H9 (cell line): ENCODE results near the gene EFNA5. TPM values are rescaled to one million over a fixed set of nuclear protein-coding genes. Genes with fewer than 3 reads are reported as not detected.

Experiments
- DNase-seq: peaks from one replicate; pipeline ENCODE4 v3.0.0-alpha.2; 2017
- H2AFZ ChIP-seq: one replicate; pipeline ENCODE4 v1.6.1; 2013; ENCODE audit warnings: mild to moderate bottlenecking, low read length, control low read depth, moderate library complexity
- H2AK5ac ChIP-seq: 2 replicates; pipeline ENCODE4 v1.6.1; 2013; ENCODE audit warnings: low read length, control low read depth, mixed read lengths; ENCODE audit not compliant: insufficient read length
- H2BK120ac ChIP-seq: one replicate; pipeline ENCODE4 v1.6.1; 2013; ENCODE audit warnings: low read depth, mild to moderate bottlenecking, low read length, control low read depth, inconsistent platforms; ENCODE audit not compliant: poor library complexity, severe bottlenecking
- H2BK12ac ChIP-seq: 2 replicates; pipeline ENCODE4 v1.6.1; 2013; ENCODE audit warnings: low read length, control low read depth, mixed read lengths, low read depth; ENCODE audit not compliant: insufficient read length
- H2BK15ac ChIP-seq: 2 replicates; pipeline ENCODE4 v1.6.1; 2013; ENCODE audit warnings: low read depth, low read length, control low read depth
- H2BK20ac ChIP-seq: one replicate; pipeline ENCODE4 v1.6.1; 2013; ENCODE audit warnings: low read depth, mild to moderate bottlenecking, low read length, control low read depth, inconsistent platforms; ENCODE audit not compliant: poor library complexity, severe bottlenecking
- H2BK5ac ChIP-seq: 2 replicates; pipeline ENCODE4 v1.6.1; 2013; ENCODE audit warnings: low read length, control low read depth, mixed read lengths; ENCODE audit not compliant: insufficient read length
- H3K14ac ChIP-seq: 2 replicates; pipeline ENCODE4 v1.6.1; 2013; ENCODE audit warnings: low read length, control low read depth; ENCODE audit not compliant: insufficient read depth
- H3K18ac ChIP-seq: 2 replicates; pipeline ENCODE4 v1.6.1; 2013; ENCODE audit warnings: low read depth, mild to moderate bottlenecking, mixed read lengths, low read length, control low read depth; ENCODE audit not compliant: insufficient read length
- H3K23ac ChIP-seq: 2 replicates; pipeline ENCODE4 v1.6.1; 2013; ENCODE audit warnings: low read length, control low read depth, mixed read lengths, low read depth; ENCODE audit not compliant: insufficient read length
- H3K23me2 ChIP-seq: 2 replicates; pipeline ENCODE4 v1.6.1; 2013; ENCODE audit warnings: low read depth, mild to moderate bottlenecking, mixed read lengths, low read length, control low read depth; ENCODE audit not compliant: insufficient read length, poor library complexity, severe bottlenecking
- H3K27ac ChIP-seq: 2 replicates; pipeline ENCODE4 v1.5.1; 2013; ENCODE audit warnings: low read length, control low read depth, mixed read lengths, low read depth; ENCODE audit not compliant: insufficient read length
- H3K27me3 ChIP-seq: 2 replicates; pipeline ENCODE4 v1.6.1; 2013; ENCODE audit warnings: low read length, control low read depth, inconsistent platforms; ENCODE audit not compliant: insufficient read depth
- H3K4ac ChIP-seq: 2 replicates; pipeline ENCODE4 v1.6.1; 2013; ENCODE audit warnings: low read depth, mild to moderate bottlenecking, control low read depth, inconsistent platforms, low read length, moderate library complexity
- H3K4me1 ChIP-seq: 2 replicates; pipeline ENCODE4 v1.6.1; 2013; ENCODE audit warnings: low read length, control low read depth, inconsistent platforms; ENCODE audit not compliant: insufficient read depth
- H3K4me2 ChIP-seq: 2 replicates; pipeline ENCODE4 v1.6.1; 2013; ENCODE audit warnings: low read length, control low read depth, mixed read lengths; ENCODE audit not compliant: insufficient read length, insufficient read depth
- H3K56ac ChIP-seq: 2 replicates; pipeline ENCODE4 v1.6.1; 2013; ENCODE audit warnings: low read depth, mild to moderate bottlenecking, mixed read lengths, low read length, control low read depth; ENCODE audit not compliant: insufficient read length
- H3K79me1 ChIP-seq: 2 replicates; pipeline ENCODE4 v1.6.1; 2013; ENCODE audit warnings: low read depth, mild to moderate bottlenecking, moderate library complexity, low read length, control low read depth, inconsistent platforms; ENCODE audit not compliant: insufficient read depth, poor library complexity, severe bottlenecking
- H3K79me2 ChIP-seq: 2 replicates; pipeline ENCODE4 v1.6.1; 2013; ENCODE audit warnings: low read length, control low read depth, inconsistent platforms; ENCODE audit not compliant: insufficient read depth
- H3K9ac ChIP-seq: 2 replicates; pipeline ENCODE4 v1.6.1; 2013; ENCODE audit warnings: low read length, control low read depth, mixed read lengths; ENCODE audit not compliant: insufficient read length; ENCODE audit errors: extremely low read depth
- H3K9me3 ChIP-seq: one replicate; pipeline ENCODE4 v1.6.1; 2013; ENCODE audit warnings: low read depth, low read length, inconsistent platforms; ENCODE audit not compliant: control insufficient read depth
- H3T11ph ChIP-seq: one replicate; pipeline ENCODE4 v1.6.1; 2013; ENCODE audit warnings: mild to moderate bottlenecking, low read length, control low read depth, inconsistent platforms
- H4K20me1 ChIP-seq: one replicate; pipeline ENCODE4 v1.6.1; 2013; ENCODE audit not compliant: control insufficient read depth, insufficient read length, insufficient read depth
- H4K5ac ChIP-seq: 2 replicates; pipeline ENCODE4 v1.6.1; 2013; ENCODE audit warnings: low read depth, mild to moderate bottlenecking, mixed read lengths, low read length, control low read depth; ENCODE audit not compliant: insufficient read length
- H4K8ac ChIP-seq: replicated peaks from 2 replicates; pipeline ENCODE4 v1.6.1; 2013; ENCODE audit warnings: low read length, control low read depth, mixed read lengths, low read depth; ENCODE audit not compliant: insufficient read length
- H4K91ac ChIP-seq: 2 replicates; pipeline ENCODE4 v1.6.1; 2013; ENCODE audit warnings: low read depth, mild to moderate bottlenecking, moderate library complexity, mixed read lengths, low read length, control low read depth; ENCODE audit not compliant: insufficient read length
- H3K27ac Mint-ChIP-seq, 3 experiments: 2 replicates in 2 of 3; 3 replicates in 1 of 3; pipeline ENCODE4 v1.8.0; 2020 to 2021; ENCODE audit warnings: mixed read lengths in 3 of 3, mild to moderate bottlenecking in 1 of 3, moderate library complexity in 1 of 3
- H3K27me3 Mint-ChIP-seq: 2 replicates; pipeline ENCODE4 v1.8.0; 2021; ENCODE audit warnings: low read depth, mild to moderate bottlenecking, moderate library complexity, mixed read lengths
- H3K36me3 Mint-ChIP-seq, 3 experiments: 2 replicates in 2 of 3; 3 replicates in 1 of 3; pipeline ENCODE4 v1.8.0; 2020 to 2021; ENCODE audit warnings: low read depth in 3 of 3, mixed read lengths in 3 of 3; ENCODE audit not compliant: insufficient read depth in 1 of 3
- H3K4me1 Mint-ChIP-seq, 2 experiments: 2 replicates each; pipeline ENCODE4 v1.8.0; 2020; ENCODE audit warnings: mixed read lengths in 2 of 2
- H3K4me3 Mint-ChIP-seq, 2 experiments: 2 replicates in 1 of 2; 3 replicates in 1 of 2; pipeline ENCODE4 v1.8.0; 2020 to 2021; ENCODE audit warnings: mild to moderate bottlenecking in 2 of 2, mixed read lengths in 2 of 2, moderate library complexity in 1 of 2
- H3K9me3 Mint-ChIP-seq, 2 experiments: 2 replicates in 1 of 2; 3 replicates in 1 of 2; pipeline ENCODE4 v1.8.0; 2020; ENCODE audit warnings: mild to moderate bottlenecking in 2 of 2, mixed read lengths in 2 of 2, moderate library complexity in 1 of 2
- CTCF ChIP-seq: fragments of 200-600 bp; sonication (generic); conservative IDR thresholded peaks from 3 replicates; pipeline ENCODE4 v1.8.0; 2021; ENCODE audit warnings: antibody characterized with exemption, mild to moderate bottlenecking
- WGBS: extraction: QIAGEN DNeasy Blood & Tissue Kit; methylation state at CpG from one replicate; pipeline ENCODE4 v1.1.7; 2013; ENCODE audit warnings: missing lambda C conversion rate, low lambda C conversion rate, mixed read lengths; ENCODE audit not compliant: insufficient read length; ENCODE audit errors: extremely low coverage; 5-methylcytosine and 5-hydroxymethylcytosine counted together
- total RNA-seq: library from RNA; stranded (reverse); gene quantifications from 2 replicates; pipeline ENCODE4 v1.2.1, GENCODE V29; 2021

The EFNA5 gene
- total RNA-seq, 1 experiment from 2014 or later = 20.4 TPM

DNA sequence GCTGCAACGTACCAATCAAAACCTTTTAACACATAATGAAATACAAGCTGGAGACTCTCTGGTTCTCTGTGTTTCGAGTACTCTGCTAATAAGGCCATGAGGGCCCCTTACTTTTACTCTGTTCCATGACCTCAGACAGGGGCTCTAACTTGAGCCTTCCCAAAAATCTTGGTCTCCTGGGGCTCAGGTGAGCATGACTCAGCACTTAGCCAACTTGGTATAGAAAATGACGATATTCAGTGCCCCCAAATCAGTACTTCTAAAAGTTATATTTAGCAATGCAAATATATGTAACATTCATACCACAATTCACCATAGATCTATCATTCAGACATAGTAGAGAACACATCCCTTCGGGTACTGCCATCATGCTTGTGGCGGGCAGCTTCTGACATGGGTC, 278.9 kb downstream of the EFNA5 start:
- WGBS = no CpG with 5 or more reads among the region's 5 CpGs
- H3T11ph ChIP-seq = no peak overlapping the region
- H3K9me3 ChIP-seq = no peaks in the 10 kb centered on the region
- H3K23ac ChIP-seq = no peak overlapping the region
- 0 out of 2 replicates have a peak, but pooled peaks cover 2% of the 10 kb centered on the region for H3K4me1 ChIP-seq
- H3K4ac ChIP-seq = no peak overlapping the region
- no peak overlapping the region for H3K18ac ChIP-seq
- H3K27ac ChIP-seq = no peak overlapping the region
- H4K8ac ChIP-seq = no peak overlapping the region
- H2BK5ac ChIP-seq = no peak overlapping the region
- Mint-ChIP-seq H3K9me3 (no peaks in the 10 kb centered on the region), H3K27ac (no peak overlapping the region), H3K4me3 (no peak overlapping the region), H3K36me3 (peaks cover 0 to 4% (median 0%) of the 10 kb centered on the region in 3 experiments; a peak in 1 of 7 replicates), H3K4me1 (peaks cover 62 to 67% of the 10 kb centered on the region in 2 experiments), H3K27me3 (no peaks in the 10 kb centered on the region; the same call in 1 of the 2 replicates)
- no peak overlapping the region for H2BK15ac ChIP-seq
- H4K91ac ChIP-seq = no peak overlapping the region
- DNase-seq = no peak
- no peak overlapping the region for H3K4me2 ChIP-seq
- no peak overlapping the region for H3K14ac ChIP-seq
- no peak overlapping the region for H2AK5ac ChIP-seq
- H3K9ac ChIP-seq = no peak overlapping the region
- H2BK120ac ChIP-seq = no peak overlapping the region
- no peaks in the 10 kb centered on the region for H3K79me1 ChIP-seq
- H2BK12ac ChIP-seq = no peak overlapping the region
- H4K20me1 ChIP-seq = no peaks in the 10 kb centered on the region
- no peaks in the 10 kb centered on the region for H3K27me3 ChIP-seq
- no peak for TF ChIP-seq CTCF
- H3K79me2 ChIP-seq = no peaks in the 10 kb centered on the region
- no peaks in the 10 kb centered on the region for H3K23me2 ChIP-seq
- H4K5ac ChIP-seq = no peak overlapping the region
- no peak overlapping the region for H3K56ac ChIP-seq
- no peak overlapping the region for H2BK20ac ChIP-seq
- no peak overlapping the region for H2AFZ ChIP-seq
